Spleen (tissue), 7 donors: ENCODE measurements around the gene NHLH1.

Experiments
- CTCF ChIP-seq, 11 experiments: fragments of 200-600 bp in 7 of 11; fragments of 450-650 bp in 4 of 11; sonication (generic) in 4 of 11; IDR thresholded peaks in 8 of 11; conservative IDR thresholded peaks in 3 of 11; 1 replicate in 7 of 11; 2 replicates in 4 of 11; pipeline versions ENCODE4 v1.4.0 to v1.8.0; 2016 to 2021; ENCODE audit warnings: antibody characterized with exemption in 11 of 11, inconsistent platforms in 4 of 11, mild to moderate bottlenecking in 1 of 11
- POLR2A ChIP-seq, 3 donors: fragments of 450-650 bp; IDR thresholded peaks; one replicate each; pipeline ENCODE4 v1.5.1; 2017; ENCODE audit warnings: antibody characterized with exemption in 3 of 3, mild to moderate bottlenecking in 1 of 3
- donor health status: DM: no; HTN: no; CAD: no; lungs with moderate emphysema.
- donor health status: DM: no; HTN: no; CAD: no.
- donor health status: DM: no; HTN: no; CAD: no.

- TF ChIP-seq CTCF (IDR thresholded peaks at IDR 0.05 in 8 of 11, conservative IDR thresholded peaks at IDR 0.05 in 3 of 11) (no peak), POLR2A (IDR thresholded peaks at IDR 0.05) (no peak)
Observed at GRCh38 chr1:160371346-160371631, 4.4 kb downstream of the NHLH1 start.
